ENCODE measurements around the gene CCM2L. TPM values are rescaled to one million over a fixed set of nuclear protein-coding genes. Genes with fewer than 3 reads are reported as not detected.

The CCM2L gene
- total and polyA plus RNA-seq, 9 of the 15 experiments (the other 6 are each of a cell fraction or from before 2014, with no cell fraction given): 0.04 TPM; not detected in 8

DNA sequence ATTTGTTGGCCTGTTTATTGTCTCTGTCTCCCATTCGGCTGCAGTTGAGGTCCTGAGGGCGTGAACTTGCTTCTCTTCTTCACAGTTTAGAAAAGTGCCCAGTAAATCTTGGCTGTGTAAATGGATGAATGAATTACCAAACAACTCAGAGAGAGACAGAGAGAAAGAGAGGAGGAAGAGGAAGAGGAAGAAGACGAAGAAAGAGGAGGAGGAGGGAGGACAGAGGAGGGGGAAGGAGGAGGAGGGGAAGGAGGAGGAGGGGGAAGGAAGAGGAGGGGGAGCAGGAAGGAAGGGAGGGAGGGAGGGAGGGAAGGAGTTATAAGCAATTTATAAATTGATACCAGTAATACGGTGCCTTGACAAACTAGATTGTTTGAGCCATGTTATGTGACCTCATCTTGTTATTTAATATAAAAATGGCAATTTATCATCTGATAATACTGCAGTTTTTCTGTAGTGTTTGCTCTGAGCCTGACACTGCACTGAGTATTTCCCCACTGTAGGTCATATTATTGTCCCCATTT, 60.5 kb downstream of the CCM2L start:
- Histone ChIP-seq H3K27ac (ENCODE audit: extremely low read depth, low read depth, low read length) (no peak overlapping the region), H2AFZ (ENCODE audit: low read depth, low read length) (no peak overlapping the region), H3K4me3 (no peak overlapping the region), H3K36me3 (ENCODE audit: control insufficient read depth, insufficient read depth, low read length) (no peaks in the 10 kb centered on the region), H3K27me3 (ENCODE audit: control insufficient read depth in 2 of 2, insufficient read depth in 2 of 2, low read length in 2 of 2) (peaks cover 23 to 49% of the 10 kb centered on the region in 2 experiments; a peak in 4 of 5 replicates), H3K4me1 (replicated peaks in 1 of 2; ENCODE audit: control insufficient read depth in 2 of 2, insufficient read depth in 2 of 2, low read length in 2 of 2) (no peaks in the 10 kb centered on the region; a peak in 2 of 5 replicates), H3K9me3 (replicated peaks; ENCODE audit: control insufficient read depth, insufficient read depth, low read depth, low read length) (no peaks in the 10 kb centered on the region), H3K9ac (ENCODE audit: insufficient read depth in 1 of 2, low read depth in 2 of 2, low read length in 2 of 2) (no peak overlapping the region), H3K9me1 (ENCODE audit: control insufficient read depth, insufficient read depth, low read length) (no peaks in the 10 kb centered on the region), H4K20me1 (replicated peaks; ENCODE audit: control insufficient read depth, insufficient read depth, low read length) (no peaks in the 10 kb centered on the region), H3K4me2 (ENCODE audit: insufficient read depth, low read length) (no peak overlapping the region), H3K79me2 (ENCODE audit: control insufficient read depth, insufficient read depth, low read length) (no peaks in the 10 kb centered on the region)
- no peak for DNase-seq (ENCODE audit: extremely low read depth in 1 of 4, low spot score in 3 of 4)
- CTCF ChIA-PET (ENCODE audit: low intra/inter-chr PET ratio): no interaction called here
- 2% methylated on average over 4 of the region's 4 CpGs for WGBS (ENCODE audit: insufficient coverage, low coverage, missing lambda C conversion rate)
- intact Hi-C loops (cut with micrococcal nuclease) (no loop called here), in situ Hi-C loops (cut with MboI) (no loop called here)
- ATAC-seq: no peak
- POLR2A ChIA-PET: interaction anchor here (0.6 kb wide), 1 partner anchor 15 kb away, joined by 3 read pairs; no protein-coding TSS in a partner anchor
- TF ChIP-seq PCBP2 (IDR thresholded peaks at IDR 0.05; ENCODE audit: low read depth, low read length, poor library complexity, severe bottlenecking) (peak; percentile 34), ATF7 (IDR thresholded peaks at IDR 0.05) (no peak)
- no peak for FAIRE-seq
- no TSS peak for BruUV-seq (replicated peaks)

DNA sequence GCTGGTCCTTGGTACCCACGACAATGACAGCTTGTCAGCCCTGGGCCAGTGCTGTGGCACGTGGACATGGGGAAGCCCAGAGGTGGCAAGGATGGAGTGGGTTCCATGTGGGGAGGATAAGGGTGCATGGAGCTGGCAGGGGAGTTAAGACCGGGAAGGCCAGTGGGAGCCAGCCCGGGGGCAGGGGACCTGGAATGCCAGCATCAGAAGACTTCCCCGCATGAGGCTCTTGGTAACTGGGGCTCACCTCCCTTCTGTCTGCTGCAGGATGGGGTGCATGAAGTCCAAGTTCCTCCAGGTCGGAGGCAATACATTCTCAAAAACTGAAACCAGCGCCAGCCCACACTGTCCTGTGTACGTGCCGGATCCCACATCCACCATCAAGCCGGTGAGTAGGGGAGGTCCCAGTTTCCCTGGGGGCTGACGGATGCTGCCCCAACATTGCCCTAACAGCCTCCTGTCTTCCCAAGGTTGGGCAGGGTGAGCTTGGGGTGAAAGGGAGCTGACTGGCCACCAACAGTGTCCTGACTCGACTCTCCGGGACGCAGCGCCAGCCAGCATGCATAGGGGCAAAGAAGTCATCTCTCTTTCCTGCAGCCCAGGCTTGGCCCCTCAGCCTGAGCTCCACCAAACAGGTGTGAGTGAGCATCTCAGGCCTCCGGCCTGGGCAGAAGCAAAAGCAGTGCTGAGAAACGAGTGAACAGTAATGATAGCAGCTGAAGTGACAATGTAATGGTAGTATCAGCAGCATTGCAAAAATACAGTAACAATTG, 61.3 kb downstream of the CCM2L start:
- DNase-seq (ENCODE audit: extremely low read depth in 1 of 4, low spot score in 3 of 4): no peak
- no peaks in the 10 kb centered on the region for H4K20me1 ChIP-seq (replicated peaks; ENCODE audit: control insufficient read depth, insufficient read depth, low read length)
- H3K9me1 ChIP-seq (ENCODE audit: control insufficient read depth, insufficient read depth, low read length): no peaks in the 10 kb centered on the region
- H3K9ac ChIP-seq (ENCODE audit: insufficient read depth in 1 of 2, low read depth in 2 of 2, low read length in 2 of 2): peak overlapping the region in 1 of 2 experiments; percentile 52; a peak in 2 of 4 replicates
- no peaks in the 10 kb centered on the region; a peak in 2 of 5 replicates for H3K4me1 ChIP-seq (replicated peaks in 1 of 2; ENCODE audit: control insufficient read depth in 2 of 2, insufficient read depth in 2 of 2, low read length in 2 of 2)
- H3K79me2 ChIP-seq (ENCODE audit: control insufficient read depth, insufficient read depth, low read length): no peaks in the 10 kb centered on the region
- no peak for FAIRE-seq
- BruUV-seq (replicated peaks): no TSS peak
- H3K27ac ChIP-seq (ENCODE audit: extremely low read depth, low read depth, low read length): no peak overlapping the region
- in situ Hi-C loops (cut with MboI) (no loop called here), intact Hi-C loops (cut with micrococcal nuclease) (no loop called here)
- no peaks in the 10 kb centered on the region for H3K36me3 ChIP-seq (ENCODE audit: control insufficient read depth, insufficient read depth, low read length)
- no peak overlapping the region for H2AFZ ChIP-seq (ENCODE audit: low read depth, low read length)
- ChIA-PET POLR2A (interaction anchor here (0.6 kb wide), 1 partner anchor 15 kb away, joined by 3 read pairs; no protein-coding TSS in a partner anchor), CTCF (ENCODE audit: low intra/inter-chr PET ratio) (no interaction called here)
- H3K9me3 ChIP-seq (replicated peaks; ENCODE audit: control insufficient read depth, insufficient read depth, low read depth, low read length): no peaks in the 10 kb centered on the region
- ATAC-seq: no peak; the same call in 2 of the 3 replicates
- H3K4me3 ChIP-seq: no peak overlapping the region
- no peak overlapping the region; the same call in 1 of the 2 replicates for H3K4me2 ChIP-seq (ENCODE audit: insufficient read depth, low read length)
- H3K27me3 ChIP-seq (ENCODE audit: control insufficient read depth in 2 of 2, insufficient read depth in 2 of 2, low read length in 2 of 2): peaks cover 28 to 55% of the 10 kb centered on the region in 2 experiments; a peak in 4 of 5 replicates
- 1% methylated on average over 17 of the region's 17 CpGs for WGBS (ENCODE audit: insufficient coverage, low coverage, missing lambda C conversion rate)
- TF ChIP-seq, protein P1, sequence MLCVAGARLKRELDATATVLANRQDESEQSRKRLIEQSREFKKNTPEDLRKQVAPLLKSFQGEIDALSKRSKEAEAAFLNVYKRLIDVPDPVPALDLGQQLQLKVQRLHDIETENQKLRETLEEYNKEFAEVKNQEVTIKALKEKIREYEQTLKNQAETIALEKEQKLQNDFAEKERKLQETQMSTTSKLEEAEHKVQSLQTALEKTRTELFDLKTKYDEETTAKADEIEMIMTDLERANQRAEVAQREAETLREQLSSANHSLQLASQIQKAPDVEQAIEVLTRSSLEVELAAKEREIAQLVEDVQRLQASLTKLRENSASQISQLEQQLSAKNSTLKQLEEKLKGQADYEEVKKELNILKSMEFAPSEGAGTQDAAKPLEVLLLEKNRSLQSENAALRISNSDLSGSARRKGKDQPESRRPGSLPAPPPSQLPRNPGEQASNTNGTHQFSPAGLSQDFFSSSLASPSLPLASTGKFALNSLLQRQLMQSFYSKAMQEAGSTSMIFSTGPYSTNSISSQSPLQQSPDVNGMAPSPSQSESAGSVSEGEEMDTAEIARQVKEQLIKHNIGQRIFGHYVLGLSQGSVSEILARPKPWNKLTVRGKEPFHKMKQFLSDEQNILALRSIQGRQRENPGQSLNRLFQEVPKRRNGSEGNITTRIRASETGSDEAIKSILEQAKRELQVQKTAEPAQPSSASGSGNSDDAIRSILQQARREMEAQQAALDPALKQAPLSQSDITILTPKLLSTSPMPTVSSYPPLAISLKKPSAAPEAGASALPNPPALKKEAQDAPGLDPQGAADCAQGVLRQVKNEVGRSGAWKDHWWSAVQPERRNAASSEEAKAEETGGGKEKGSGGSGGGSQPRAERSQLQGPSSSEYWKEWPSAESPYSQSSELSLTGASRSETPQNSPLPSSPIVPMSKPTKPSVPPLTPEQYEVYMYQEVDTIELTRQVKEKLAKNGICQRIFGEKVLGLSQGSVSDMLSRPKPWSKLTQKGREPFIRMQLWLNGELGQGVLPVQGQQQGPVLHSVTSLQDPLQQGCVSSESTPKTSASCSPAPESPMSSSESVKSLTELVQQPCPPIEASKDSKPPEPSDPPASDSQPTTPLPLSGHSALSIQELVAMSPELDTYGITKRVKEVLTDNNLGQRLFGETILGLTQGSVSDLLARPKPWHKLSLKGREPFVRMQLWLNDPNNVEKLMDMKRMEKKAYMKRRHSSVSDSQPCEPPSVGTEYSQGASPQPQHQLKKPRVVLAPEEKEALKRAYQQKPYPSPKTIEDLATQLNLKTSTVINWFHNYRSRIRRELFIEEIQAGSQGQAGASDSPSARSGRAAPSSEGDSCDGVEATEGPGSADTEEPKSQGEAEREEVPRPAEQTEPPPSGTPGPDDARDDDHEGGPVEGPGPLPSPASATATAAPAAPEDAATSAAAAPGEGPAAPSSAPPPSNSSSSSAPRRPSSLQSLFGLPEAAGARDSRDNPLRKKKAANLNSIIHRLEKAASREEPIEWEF (CRISPR knock-in tag; IDR thresholded peaks at IDR 0.05): no peak
- TF ChIP-seq DACH1 (IDR thresholded peaks at IDR 0.05; ENCODE audit: partially characterized antibody) (no peak), HDGF (IDR thresholded peaks at IDR 0.05) (no peak)
- TF ChIP-seq, protein P2, sequence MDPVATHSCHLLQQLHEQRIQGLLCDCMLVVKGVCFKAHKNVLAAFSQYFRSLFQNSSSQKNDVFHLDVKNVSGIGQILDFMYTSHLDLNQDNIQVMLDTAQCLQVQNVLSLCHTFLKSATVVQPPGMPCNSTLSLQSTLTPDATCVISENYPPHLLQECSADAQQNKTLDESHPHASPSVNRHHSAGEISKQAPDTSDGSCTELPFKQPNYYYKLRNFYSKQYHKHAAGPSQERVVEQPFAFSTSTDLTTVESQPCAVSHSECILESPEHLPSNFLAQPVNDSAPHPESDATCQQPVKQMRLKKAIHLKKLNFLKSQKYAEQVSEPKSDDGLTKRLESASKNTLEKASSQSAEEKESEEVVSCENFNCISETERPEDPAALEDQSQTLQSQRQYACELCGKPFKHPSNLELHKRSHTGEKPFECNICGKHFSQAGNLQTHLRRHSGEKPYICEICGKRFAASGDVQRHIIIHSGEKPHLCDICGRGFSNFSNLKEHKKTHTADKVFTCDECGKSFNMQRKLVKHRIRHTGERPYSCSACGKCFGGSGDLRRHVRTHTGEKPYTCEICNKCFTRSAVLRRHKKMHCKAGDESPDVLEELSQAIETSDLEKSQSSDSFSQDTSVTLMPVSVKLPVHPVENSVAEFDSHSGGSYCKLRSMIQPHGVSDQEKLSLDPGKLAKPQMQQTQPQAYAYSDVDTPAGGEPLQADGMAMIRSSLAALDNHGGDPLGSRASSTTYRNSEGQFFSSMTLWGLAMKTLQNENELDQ (CRISPR knock-in tag; IDR thresholded peaks at IDR 0.05; ENCODE audit: borderline replicate concordance): no peak

All from K562 (cell line).